ENCODE measurements around the gene FAM98A.

The FAM98A gene

GRCh38 chr2:33616873-33617272, 17.8 kb upstream of the FAM98A start:
- Mint-ChIP-seq H3K27ac (peak overlapping the region in 1 of 3 experiments; percentile 65), H3K36me3 (ENCODE audit: low read depth) (peaks cover 17% of the 10 kb centered on the region), H3K4me3 (no peak overlapping the region), H3K27me3 (ENCODE audit: low read depth) (no peaks in the 10 kb centered on the region), H3K9me3 (peaks cover 24% of the 10 kb centered on the region), H3K4me1 (no peaks in the 10 kb centered on the region)
- TF ChIP-seq CTCF (IDR thresholded peaks at IDR 0.05; ENCODE audit: unreplicated experiment in 3 of 3) = no peak

GRCh38 chr2:33614190-33614589, 15.1 kb upstream of the FAM98A start:
- peaks cover 35% of the 10 kb centered on the region for H3K9me3 Mint-ChIP-seq
- no peak for TF ChIP-seq CTCF (IDR thresholded peaks at IDR 0.05; ENCODE audit: unreplicated experiment in 3 of 3)
- H3K27me3 Mint-ChIP-seq (ENCODE audit: low read depth) = peaks cover 3% of the 10 kb centered on the region
- peaks cover 16% of the 10 kb centered on the region for H3K36me3 Mint-ChIP-seq (ENCODE audit: low read depth)
- H3K4me3 Mint-ChIP-seq = no peak overlapping the region
- H3K4me1 Mint-ChIP-seq = no peaks in the 10 kb centered on the region
- H3K27ac Mint-ChIP-seq = no peak overlapping the region

GRCh38 chr2:33607905-33608304, 8.8 kb upstream of the FAM98A start:
- no peak for TF ChIP-seq CTCF (IDR thresholded peaks at IDR 0.05; ENCODE audit: unreplicated experiment in 3 of 3)
- Mint-ChIP-seq H3K27ac (peak overlapping the region; percentile 88 to 98 (median 90)), H3K4me3 (no peak overlapping the region), H3K27me3 (ENCODE audit: low read depth) (peaks cover 3% of the 10 kb centered on the region), H3K36me3 (ENCODE audit: low read depth) (no peaks in the 10 kb centered on the region), H3K9me3 (peaks cover 14% of the 10 kb centered on the region), H3K4me1 (peaks cover 37% of the 10 kb centered on the region)

- Mint-ChIP-seq H3K36me3 (ENCODE audit: low read depth) (no peaks in the 10 kb centered on the region), H3K27me3 (ENCODE audit: low read depth) (peaks cover 3% of the 10 kb centered on the region), H3K9me3 (peaks cover 14% of the 10 kb centered on the region), H3K4me3 (no peak overlapping the region), H3K27ac (peak overlapping the region; percentile 88 to 98 (median 90)), H3K4me1 (peaks cover 37% of the 10 kb centered on the region)
- no peak for TF ChIP-seq CTCF (IDR thresholded peaks at IDR 0.05; ENCODE audit: unreplicated experiment in 3 of 3)
These were observed 8.2 kb upstream of the FAM98A start for GRCh38 chr2:33607251-33607721.

GRCh38 chr2:33606622-33607021, 7.5 kb upstream of the FAM98A start:
- Mint-ChIP-seq H3K36me3 (ENCODE audit: low read depth) (no peaks in the 10 kb centered on the region), H3K4me1 (peaks cover 37% of the 10 kb centered on the region), H3K27me3 (ENCODE audit: low read depth) (peaks cover 3% of the 10 kb centered on the region), H3K4me3 (no peak overlapping the region), H3K9me3 (peaks cover 13% of the 10 kb centered on the region), H3K27ac (peak overlapping the region; percentile 90 to 98 (median 96))
- no peak for TF ChIP-seq CTCF (IDR thresholded peaks at IDR 0.05; ENCODE audit: unreplicated experiment in 3 of 3)

GRCh38 chr2:33606100-33606499, 7.0 kb upstream of the FAM98A start:
- TF ChIP-seq CTCF (IDR thresholded peaks at IDR 0.05; ENCODE audit: unreplicated experiment in 3 of 3) = no peak

More at GRCh38 chr2:33606100-33606499, 7.0 kb upstream of the FAM98A start:
- Mint-ChIP-seq H3K4me3 (peak overlapping the region in 2 of 3 experiments; percentile 15 to 16), H3K36me3 (ENCODE audit: low read depth) (no peaks in the 10 kb centered on the region), H3K4me1 (peaks cover 37% of the 10 kb centered on the region), H3K9me3 (peaks cover 8% of the 10 kb centered on the region), H3K27ac (peak overlapping the region; percentile 90 to 98 (median 96)), H3K27me3 (ENCODE audit: low read depth) (peaks cover under 1% of the 10 kb centered on the region)
